Activated CD4-positive, CD25-positive, alpha-beta regulatory T cell treated with anti-CD3 and anti-CD28 coated beads, Interleukin-2, amount 50 U/mL, for 16 hours (primary cell): ENCODE results near the gene MTCL3.

Experiments used
- DNase-seq: peaks from one replicate; pipeline ENCODE4 v3.0.0-alpha.2; 2020; ENCODE audit warnings: low read depth, low spot score

The MTCL3 gene

DNA sequence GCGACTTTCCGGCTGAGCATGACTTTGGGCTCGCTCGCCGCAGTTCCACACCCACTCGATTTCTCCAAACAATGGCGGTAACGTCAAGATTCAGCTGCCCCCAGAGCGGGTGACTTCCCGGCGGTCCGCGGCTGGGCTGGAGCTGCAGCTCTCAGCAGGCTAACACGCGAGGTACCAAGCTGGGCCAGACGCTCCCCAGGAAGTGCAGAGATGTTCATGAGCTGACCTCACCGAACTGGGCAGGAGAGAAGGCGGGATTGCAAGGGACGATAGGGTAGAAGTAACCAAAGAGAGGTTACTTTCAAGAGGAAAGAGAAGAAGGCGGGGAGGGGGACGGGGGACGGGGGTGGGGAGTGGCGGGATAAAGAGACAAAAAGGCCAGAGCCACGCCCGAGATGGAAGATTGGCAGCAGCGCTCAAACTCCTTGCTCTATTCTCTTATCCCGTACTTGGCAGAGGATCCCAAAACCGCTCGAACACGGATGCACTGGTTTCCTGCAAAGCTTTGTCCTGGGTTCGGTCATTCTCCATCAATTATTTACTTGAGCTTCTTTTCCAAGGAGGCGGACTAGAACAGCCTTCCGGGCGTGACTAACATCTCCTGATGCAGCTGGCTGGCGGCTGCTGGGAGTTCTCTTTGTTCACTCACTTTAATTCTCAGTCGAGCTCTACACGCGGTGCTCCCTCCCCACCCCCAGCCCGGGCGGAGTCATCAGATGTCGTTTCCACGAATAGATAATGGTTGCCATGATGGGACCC lies at the start of gene MTCL3:
Gene MTCL3 (minus strand): TSS at position 626 of the 759 bp plus-strand sequence.
- peak; percentile 6 for DNase-seq

DNA sequence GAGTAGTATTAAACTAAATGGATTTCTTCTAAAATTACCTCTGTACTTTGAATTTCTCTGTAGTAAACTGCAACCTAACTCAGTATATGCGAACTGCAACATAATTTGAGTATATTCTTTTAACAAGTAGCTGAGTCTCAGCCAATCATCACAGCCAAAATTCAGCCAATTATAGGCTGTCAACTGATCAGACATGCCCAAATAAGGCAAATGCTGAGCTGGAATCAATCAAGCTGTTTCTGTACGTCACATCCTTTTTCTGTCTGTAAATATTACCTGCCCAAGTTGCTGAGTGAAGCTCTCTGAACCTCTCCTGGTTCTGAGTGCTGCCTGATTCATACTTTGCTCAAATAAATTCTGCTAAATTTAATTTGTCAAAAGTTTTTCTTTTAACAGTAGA lies 48.3 kb upstream of the MTCL3 start:
- no peak for DNase-seq

DNA sequence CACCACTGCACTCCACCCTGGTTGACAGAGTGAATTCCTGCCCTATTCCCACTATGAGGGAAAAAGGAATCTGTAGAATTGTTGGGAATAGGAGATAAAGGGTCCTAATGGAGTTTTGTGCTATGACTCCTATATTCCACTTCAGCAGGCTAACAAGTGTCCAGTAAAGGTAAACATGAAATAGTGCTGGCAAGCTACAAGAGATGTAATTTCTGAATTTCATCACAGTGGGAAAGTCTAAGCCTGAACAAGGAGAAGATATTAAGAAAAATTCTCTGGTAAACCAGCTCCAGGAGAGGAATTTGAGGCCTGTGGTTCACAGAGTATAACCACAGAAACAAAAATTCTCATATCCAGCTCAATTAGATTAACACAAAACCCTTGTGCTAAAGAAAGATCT lies 47.5 kb upstream of the MTCL3 start:
- no peak for DNase-seq

DNA sequence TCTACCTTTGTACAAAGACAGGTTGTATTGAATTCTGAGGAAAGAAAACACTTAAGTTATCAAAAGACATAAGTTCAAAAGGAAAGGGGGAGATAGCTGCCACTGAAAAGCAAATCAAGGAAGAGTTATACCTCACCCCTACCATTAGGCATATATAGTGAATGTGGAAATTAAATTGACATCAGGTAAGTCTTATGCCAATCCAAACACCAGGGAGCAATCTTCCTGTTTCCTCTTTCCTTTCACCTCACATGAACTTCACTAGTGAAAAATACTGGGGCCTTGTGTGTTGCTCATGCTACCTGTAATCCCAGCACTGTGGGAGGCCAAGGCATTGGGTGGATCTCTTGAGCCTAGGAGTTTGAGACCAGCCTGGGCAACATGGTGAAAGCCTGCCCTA lies 47.0 kb upstream of the MTCL3 start:
- DNase-seq: no peak

DNA sequence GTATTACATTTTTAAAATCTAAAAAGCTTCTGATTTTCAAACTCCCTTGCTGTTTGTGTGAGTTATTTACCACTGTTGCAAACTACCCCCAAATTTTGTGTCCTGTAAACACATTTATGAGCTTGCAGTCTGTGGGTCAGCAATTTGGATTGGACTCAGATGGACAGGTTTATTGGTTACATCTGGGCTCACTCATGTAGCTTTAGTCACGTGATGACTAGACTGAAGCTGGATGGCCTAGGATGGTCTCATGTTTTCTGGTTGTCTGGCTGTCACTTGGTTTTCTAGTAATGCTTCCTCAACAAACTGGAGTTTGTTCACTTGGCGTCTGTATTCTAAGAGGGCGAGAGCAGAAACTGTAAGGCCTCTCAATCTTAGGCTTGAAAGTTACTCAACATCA lies 45.6 kb upstream of the MTCL3 start:
- DNase-seq: no peak

DNA sequence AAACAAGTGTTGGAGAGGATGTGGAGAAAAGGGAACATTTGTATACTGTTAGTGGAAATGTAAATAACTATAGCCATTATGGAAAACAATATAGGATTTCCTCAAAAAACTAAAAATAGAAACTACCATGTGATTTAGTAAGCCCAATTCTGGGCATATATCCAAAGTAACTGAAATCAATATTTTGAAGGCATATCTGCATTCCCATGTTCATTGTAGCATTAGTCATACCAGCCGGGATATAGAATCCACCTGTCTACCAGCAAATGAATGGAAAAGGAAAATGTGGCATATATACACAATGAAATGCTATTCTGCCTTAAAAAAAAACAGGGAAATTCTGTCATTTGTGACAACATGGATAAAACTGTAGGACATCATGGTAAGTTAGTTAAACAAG lies 42.5 kb upstream of the MTCL3 start:
- DNase-seq: no peak

DNA sequence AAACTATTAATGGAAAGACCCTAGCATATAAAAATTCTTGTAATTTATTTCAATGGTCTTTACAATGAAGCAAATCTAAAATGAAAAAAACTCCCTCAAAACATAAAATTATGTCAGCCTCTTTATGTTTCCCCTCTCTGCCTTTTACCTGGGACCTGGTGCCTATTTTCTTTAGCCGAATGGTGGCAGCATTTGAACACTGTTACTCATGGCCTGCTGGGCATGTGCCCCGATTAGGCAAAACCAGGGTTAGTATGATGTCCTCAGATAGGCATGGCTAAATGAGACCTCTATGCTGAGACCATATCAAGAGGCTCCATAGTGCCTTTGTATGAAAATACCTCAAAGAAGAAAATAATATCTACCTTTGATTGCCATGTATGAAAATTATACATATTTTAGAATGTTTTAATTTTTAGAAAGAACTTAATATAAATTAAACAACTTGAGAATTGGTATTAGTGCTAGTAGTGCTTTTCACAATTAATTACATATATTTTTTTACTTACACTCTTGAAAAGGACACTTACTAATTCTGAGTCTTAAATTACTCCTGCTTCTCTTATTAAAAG lies 35.4 kb upstream of the MTCL3 start:
- no peak for DNase-seq

DNA sequence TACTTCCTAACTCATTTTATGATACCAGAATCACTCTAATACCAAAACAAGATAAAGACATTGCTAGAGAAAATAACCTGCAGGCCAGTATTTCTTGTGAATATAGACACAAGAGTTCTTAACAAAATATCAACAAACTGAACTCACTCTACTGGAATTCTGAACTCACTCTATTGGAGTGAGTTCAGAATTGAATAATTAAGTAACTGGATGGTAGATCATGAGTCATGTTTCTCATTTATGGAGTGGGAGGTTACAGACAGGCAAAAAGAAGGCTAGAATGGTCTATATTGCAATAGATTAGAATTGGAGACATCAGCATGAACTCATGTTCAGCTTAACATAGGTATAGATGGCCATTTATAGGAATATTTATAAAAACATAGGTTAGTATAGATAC lies 31.3 kb upstream of the MTCL3 start:
- no peak for DNase-seq

DNA sequence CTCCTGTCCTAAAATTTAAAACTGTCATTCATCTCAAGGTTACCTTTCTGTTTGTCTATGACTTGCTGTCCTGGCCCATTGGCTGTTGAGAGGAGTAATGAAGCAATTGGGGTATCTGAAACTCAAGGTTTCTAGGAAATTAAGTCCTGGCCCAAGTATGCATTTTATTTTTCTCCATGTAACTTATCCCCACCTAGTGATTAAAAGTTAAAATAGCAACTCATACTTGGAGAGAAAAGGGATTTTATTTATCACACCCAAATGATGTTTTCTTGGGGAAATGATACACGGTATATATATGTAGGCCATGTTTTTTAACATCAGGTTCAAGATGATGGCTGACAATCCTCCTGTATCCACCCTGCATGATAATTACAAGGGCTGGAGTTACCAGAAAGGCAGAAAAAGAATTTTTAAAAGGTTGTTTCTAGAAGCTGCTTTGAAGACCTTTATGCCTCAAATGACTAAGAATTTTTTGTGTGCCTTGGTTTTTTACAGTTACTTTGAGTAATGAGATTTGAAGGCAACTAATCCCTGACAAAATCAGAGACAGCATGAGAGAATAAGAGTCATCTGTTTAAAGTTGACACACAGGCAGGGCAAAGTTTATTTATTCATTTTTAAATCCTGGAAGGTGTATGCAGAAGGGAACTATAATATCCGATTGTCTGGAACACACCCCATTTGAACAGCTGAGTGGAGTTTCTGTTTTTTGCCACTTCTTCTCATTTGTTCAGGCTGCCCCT lies 28.9 kb upstream of the MTCL3 start:
- DNase-seq: no peak

DNA sequence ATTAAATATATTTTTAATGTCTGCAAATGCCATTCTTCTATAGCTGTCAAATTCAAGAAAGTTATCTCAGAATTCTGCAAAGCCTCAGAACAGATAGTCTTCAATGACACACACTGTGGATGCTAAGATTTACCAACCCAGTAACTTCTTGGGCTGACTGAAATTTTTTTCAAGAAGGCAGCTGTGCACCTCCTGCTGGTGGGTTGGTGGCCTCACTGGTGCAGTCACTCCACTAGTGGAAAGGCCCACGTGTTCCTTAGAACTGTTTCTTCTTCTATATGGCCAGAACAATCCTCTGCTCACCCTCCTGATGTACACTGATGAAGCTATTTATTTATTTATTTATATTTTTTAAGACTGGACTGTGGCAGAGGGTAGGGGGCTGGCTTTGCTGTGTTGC lies 28.1 kb upstream of the MTCL3 start:
- DNase-seq: no peak

DNA sequence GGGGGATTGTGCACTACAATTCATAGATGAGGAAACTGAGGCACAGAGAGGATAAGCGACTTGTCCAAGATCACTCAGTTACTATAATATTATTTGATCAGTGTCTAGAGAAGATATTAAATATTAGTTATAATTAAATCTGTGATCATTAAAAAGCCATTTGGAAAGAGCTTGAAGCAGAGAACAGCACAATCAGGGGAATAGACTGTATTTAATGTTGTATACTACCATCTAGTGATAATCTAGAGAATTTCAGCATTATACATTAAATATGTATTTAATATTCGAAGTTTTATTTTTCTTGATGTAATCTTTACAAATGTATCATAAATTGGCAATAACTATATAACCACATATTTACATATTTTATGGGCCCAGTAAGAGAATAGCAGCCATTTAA lies 20.1 kb upstream of the MTCL3 start:
- no peak for DNase-seq

DNA sequence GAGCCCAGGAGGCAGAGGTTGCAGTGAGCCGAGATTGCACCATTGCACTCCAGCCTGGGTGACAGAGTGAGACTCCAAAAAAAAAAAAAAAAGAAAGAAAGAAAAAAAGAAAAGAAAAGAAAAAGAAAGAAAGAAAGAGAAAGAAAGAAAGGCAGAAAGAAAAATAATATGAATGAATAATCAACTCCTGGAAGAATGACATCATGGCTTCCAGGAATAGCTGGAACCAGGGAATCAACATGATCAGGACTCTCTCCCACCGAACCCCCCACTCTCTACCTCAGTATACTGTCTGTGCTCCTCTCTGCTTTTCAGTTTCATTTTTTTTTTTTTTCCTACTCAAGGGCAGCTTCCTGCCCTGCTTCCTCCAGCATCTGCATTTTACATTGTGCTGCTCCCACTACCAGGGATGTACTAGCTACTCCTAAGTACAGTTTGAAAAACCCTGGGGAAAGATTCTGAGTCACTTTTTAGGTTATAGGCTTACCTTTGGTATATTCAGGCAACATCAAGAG lies 19.7 kb upstream of the MTCL3 start:
- no peak for DNase-seq

DNA sequence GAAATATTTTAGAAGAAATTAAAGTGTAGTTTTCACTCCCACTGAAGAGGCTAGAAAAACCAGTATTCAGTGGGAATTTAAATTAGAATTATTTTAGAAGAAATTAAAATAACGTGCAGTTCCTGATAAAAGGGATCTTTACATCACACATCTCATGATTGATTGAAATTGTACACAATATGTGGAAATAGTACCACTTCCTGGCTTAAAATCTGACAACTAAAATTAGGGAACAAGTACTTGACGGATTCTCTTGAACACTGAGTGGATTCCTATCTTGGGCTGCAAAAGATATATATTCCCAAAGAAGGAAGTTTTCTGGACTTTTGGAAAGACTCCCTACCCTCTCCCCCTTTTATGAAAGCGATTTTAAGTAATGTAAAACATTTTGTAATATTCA lies 14.6 kb upstream of the MTCL3 start:
- DNase-seq: no peak

DNA sequence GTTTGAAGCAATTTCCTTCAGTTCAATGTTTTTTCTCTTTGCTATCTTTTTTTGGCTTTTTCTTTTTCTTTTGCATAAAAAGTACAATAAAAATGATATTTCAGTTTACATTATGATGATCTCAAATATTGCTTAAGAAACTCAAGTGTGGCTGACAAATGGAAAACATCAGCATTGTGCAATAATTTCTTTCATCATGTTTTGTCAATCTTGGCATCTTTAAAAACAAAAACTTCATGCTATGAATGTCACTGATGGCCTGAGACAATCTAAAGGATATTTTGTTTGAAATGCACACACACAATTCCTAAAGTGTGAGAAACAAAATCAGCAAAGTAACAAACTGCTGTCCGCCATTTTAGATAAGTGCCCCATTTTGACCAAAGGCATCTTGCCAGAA lies 13.9 kb upstream of the MTCL3 start:
- DNase-seq: no peak

DNA sequence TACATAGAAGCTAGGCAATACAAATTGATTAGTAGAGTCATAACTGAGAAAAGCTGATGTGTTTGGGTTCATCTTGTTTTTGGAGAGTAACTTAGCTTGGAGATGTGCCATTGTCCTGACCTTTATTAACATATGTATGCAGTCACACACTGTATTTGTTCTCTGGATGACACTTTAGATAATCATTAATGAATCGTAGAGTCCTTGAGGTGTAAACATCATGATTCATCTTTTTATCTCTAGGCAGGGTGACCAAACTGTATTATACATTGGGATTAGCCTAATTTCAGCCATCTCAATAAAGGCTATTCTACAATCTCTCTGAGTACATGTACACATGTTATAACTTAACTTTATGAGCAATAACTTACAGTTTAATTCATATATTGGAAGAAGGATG lies 3.6 kb upstream of the MTCL3 start:
- DNase-seq: no peak

DNA sequence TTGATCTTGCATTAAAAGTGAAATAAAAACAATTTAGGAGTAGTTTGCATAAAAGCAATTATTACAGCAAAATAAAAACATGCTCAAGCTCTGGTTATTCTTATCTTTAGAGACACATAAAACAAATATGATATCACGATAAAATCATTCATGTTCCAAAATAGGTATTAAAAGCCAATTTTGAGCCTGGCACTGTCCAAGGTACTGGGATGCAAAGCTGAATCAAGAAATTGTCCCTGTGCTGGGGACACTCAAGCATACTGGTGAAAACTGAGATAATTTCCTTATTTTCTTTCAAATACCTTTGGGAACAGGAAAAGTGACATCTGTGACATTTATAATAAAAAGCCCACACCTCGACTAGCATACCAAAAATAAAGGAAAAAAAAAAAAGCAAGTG lies 931 bp upstream of the MTCL3 start:
- DNase-seq: no peak

DNA sequence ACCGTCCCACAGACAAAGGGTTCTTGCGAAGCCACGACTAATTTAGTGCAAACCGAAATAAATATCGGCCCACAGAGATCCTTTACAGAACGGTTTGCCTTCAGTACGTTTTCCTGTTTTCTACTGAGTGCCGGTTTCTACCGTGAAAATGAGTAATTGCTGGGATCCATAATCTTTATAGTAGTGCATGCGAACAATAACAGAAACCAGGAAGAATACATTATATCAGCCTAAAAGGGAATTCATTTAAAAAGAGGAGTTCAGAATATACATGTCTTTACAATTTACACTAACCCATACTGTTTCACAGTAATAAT lies 292 bp upstream of the MTCL3 start:
- DNase-seq: no peak

DNA sequence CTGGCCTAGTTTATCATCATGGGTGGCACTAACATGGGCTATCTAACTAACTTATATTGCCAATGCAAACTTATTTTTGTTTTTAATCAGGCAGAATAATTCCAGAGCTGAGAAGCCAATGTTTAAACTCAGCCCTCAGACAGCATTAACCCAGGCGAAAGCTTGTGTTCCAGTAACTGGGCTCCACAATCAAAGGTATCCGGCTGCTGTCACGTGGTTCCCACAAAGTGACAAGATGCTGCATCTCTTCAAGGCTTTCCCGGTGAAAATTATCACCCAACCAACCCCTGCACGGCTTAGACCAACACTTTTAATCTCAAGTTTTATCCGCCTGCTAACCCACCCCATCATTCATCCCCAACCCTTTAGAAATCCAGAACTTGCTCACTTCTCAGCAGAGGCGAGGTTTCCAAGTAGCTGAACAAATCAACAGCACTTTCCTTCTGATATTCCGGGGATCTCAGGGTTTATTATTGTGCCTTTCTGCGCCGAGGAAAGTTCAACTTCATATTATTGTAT lies 885 bp downstream of the MTCL3 start:
- DNase-seq: no peak

DNA sequence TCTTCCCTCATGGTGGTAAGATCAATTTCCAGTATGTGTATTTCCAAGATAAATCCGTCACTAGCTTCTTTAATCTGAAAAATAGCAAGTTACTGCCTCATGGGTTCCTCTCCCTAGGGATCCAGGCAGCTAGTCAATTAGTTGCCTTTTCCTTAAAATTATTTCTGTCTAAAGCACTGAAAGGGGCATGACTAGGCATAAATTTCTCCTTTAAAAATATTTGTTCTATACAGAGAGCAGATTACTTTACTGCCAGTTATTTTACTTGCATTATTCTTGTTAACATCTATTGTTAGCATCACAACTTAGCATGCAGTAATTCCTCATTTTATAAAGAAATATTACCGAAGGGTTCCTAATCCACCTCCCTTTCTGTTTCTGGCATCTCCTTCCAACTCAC lies 1.4 kb downstream of the MTCL3 start:
- no peak for DNase-seq

DNA sequence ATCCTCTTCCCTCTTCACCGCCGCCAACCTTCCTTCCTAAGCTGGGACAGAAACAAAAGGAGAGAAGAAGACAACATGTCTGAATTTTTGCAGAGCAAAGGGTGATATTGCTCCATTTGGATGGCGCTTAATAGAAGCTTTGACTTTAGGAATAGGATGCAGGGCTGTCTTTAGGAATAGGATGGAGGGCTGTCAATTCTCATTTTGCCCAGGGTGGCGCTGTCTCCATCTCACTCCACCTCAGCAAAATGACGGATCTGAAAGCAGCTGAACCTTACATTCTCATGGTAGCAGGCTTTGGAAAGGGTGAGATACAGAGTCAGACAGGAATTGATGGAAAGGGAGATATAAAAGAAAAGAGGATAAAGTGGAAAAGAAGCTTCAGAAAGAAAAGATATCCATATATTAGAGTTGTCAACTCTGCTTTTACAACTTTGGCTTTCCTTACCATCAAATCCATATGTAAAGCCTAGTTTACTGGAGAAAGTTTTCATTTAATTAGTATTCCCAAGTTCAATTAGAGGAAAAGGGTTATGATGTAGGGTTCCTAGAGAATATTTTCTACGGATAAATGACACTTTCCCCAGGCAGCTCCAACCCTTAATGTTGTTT lies 2.4 kb downstream of the MTCL3 start:
- no peak for DNase-seq

DNA sequence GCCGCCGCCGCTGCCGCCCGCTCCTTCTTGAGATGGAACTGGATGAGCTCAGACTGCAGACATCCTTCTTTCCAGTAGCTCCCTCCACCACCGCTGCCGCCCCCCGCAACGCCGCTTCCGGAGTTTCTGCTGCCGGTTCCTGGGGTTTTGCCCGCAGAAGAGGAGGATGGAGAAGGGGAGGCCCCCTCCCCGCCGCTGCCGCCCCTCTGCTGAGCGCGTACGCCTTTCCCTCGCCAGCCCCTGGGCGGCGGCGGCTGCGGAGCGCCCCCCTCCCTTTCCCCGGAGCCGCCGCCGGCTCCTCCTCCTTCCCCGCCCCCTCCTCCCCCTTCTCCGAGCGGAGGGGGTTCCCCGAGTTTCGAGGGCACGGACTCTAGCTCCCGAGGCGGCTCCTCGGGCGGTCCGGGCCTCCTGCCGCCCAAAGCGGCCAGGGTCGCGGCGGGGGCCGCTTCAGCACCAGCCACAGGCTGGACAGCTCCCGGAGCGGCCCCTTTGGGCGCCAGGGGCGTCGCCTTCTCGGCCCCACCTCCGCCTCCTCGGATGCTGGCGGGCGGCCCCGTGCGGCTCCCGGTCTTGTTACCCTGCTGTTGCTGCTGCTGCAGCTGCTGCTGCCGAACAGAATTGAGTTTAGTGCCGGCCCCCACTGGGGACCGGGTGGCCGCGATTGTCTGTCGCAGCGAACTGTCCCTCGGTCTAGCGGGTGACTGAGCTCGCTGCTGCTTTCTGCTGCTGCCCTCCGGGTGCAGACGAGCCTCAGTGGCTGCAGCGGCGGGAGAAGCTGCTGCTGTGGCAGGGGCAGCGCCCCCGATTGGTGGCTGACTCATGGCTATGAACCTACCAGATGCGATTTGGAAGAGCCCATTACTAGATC lies 3.1 kb downstream of the MTCL3 start:
- peak; percentile 39 for DNase-seq
